ENCODE data around the gene KRTAP10-5.
"Not testable (repeated sequence)": the region's sequence is repeated elsewhere in the genome, so short reads cannot be mapped to it uniquely, and the experiment has no call there.

The KRTAP10-5 gene

DNA sequence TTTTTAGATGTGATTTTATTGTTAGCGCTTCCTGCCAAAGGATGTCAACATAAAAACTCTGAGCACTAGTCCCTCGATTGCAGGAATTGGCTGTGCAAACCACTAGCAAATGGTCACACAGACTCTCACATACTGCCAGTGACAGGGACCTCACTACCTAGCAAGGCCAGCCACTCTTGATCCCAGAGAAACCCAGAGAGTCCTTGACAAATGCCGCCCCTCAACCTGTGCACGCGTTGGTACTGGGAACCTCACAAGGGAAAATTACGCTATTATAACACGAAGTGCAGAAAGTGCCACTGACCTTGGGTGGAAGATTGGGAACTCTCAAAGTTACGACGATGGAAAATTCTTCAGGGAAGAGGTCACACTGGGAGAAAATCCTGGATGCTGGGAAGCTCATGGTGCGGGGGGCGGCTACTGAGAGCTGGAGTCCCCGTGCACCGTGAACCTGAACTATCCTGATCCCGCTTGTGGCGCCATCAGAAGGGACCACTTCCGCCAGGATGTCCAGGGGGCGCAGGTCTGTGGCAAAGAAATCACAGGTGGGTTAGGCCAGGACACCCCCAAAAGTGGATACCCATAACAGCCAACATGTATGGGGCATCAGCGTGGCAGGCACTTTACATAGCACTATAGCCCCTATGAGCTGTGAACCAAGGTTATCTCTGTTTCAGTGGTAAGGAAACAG is 12.8 kb downstream of the KRTAP10-5 start:
- Histone ChIP-seq H3K27me3 (replicated peaks; ENCODE audit: control insufficient read depth, insufficient read depth, low read length) (no peaks in the 10 kb centered on the region), H3K4me3 (replicated peaks; ENCODE audit: low read depth, low read length) (no peak overlapping the region), H3K36me3 (ENCODE audit: control insufficient read depth, insufficient read depth, low read length) (no peaks in the 10 kb centered on the region)
- no peak for TF ChIP-seq CTCF (IDR thresholded peaks at IDR 0.05; ENCODE audit: insufficient read depth, low read length, poor library complexity, severe bottlenecking)
- DNase-seq (ENCODE audit: extremely low read depth, insufficient read length): no peak

DNA sequence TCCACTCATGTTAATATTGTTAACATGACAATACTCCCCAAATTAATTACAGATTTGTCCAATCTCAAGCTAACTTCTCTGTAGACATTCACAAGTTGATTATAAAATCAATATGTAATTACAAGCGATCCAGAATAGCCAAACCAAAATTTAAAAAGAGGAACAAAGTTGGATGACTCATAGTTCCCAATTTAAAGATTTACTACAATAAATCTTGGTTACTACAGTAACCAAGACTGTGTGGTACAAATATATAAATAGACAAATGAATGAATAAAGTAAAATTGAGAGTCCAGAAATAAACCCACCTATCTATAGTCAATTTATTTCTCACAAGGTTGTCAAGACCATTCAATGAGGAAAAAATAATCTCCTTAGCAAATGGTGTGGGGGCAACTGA is 14.0 kb downstream of the KRTAP10-5 start:
- DNase-seq (ENCODE audit: extremely low read depth, insufficient read length): no peak
- Histone ChIP-seq H3K36me3 (ENCODE audit: control insufficient read depth, insufficient read depth, low read length) (no peaks in the 10 kb centered on the region), H3K27me3 (replicated peaks; ENCODE audit: control insufficient read depth, insufficient read depth, low read length) (no peaks in the 10 kb centered on the region), H3K4me3 (replicated peaks; ENCODE audit: low read depth, low read length) (no peak overlapping the region)
- no peak for TF ChIP-seq CTCF (IDR thresholded peaks at IDR 0.05; ENCODE audit: insufficient read depth, low read length, poor library complexity, severe bottlenecking)

DNA sequence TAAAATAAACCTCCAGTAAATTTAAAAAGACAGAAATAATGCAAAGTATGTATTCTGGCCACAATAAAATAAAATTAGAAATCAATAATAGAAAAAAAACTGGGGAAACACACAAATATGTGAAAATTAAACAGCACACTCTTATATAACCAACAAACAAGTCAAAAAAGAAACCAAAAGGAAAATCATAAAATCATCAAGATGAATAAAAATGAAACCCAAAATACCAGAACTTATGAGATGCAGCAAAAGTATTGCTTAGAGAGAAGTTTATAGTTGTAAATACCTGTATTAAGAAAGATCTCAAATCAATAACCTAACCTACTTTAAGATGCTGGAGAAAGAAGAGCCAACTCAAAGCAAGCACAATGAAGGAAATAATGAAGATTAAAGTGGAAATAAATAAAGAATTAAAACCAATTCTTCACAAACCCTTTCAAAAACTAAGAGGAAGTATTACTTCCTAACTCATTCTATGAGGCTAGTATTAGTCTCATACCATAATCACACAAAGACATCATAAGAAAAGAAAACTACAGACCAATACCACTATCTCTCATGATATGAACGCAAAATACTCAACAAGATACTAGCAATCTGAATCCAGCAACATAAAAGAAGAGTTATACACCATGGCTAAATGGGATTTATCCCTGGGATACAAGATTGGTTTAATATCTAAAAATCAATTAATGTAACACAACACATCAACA is 15.4 kb downstream of the KRTAP10-5 start:
- H3K27me3 ChIP-seq (replicated peaks; ENCODE audit: control insufficient read depth, insufficient read depth, low read length): no peaks in the 10 kb centered on the region
- TF ChIP-seq CTCF (IDR thresholded peaks at IDR 0.05; ENCODE audit: insufficient read depth, low read length, poor library complexity, severe bottlenecking): no peak
- DNase-seq (ENCODE audit: extremely low read depth, insufficient read length): no peak

GRCh38 chr21:44564099-44564498 is 16.3 kb downstream of the KRTAP10-5 start:
- no peak for TF ChIP-seq CTCF (IDR thresholded peaks at IDR 0.05; ENCODE audit: insufficient read depth, low read length, poor library complexity, severe bottlenecking)
- H3K36me3 ChIP-seq (ENCODE audit: control insufficient read depth, insufficient read depth, low read length): no peaks in the 10 kb centered on the region

More for the DNA sequence above, 15.4 kb downstream of the KRTAP10-5 start:
- no peaks in the 10 kb centered on the region for H3K36me3 ChIP-seq (ENCODE audit: control insufficient read depth, insufficient read depth, low read length)
- no peak overlapping the region for H3K4me3 ChIP-seq (replicated peaks; ENCODE audit: low read depth, low read length)

DNA sequence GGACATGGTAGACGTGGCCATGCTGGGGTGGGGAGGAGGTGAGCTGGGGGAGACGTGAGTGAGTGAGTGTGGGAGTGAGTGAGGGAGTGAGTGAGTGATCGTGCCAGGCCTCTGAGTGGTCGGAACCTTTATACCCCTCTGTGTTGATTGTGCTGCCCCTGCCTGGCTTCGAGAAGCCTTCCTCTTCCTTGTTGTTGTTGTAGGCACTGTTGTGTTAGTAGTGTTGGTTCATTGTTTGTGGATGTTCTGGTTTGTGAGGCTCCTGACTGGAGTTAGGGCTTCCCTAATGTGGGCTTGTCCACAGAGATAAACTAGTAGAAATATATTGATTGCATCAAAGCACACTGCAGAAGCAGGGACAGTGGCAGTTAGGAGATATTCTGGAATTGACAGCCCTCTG is 21.7 kb downstream of the KRTAP10-5 start, which contains the start of gene KRTAP10-3:
Gene KRTAP10-3, minus strand, starts transcription at position 101 of the 400 bp plus-strand sequence. Its CDS starts 80 bp downstream, at position 21.
- TF ChIP-seq CTCF (IDR thresholded peaks at IDR 0.05; ENCODE audit: insufficient read depth, low read length, poor library complexity, severe bottlenecking): no peak
- no peak within 1 kb of the TSS for H3K4me3 ChIP-seq (replicated peaks; ENCODE audit: low read depth, low read length)
- no peaks in the 10 kb centered on the region for H3K27me3 ChIP-seq (replicated peaks; ENCODE audit: control insufficient read depth, insufficient read depth, low read length)
- no peak for DNase-seq (ENCODE audit: extremely low read depth, insufficient read length)
- no peaks in the 10 kb centered on the region for H3K36me3 ChIP-seq (ENCODE audit: control insufficient read depth, insufficient read depth, low read length)

More at GRCh38 chr21:44564099-44564498, 16.3 kb downstream of the KRTAP10-5 start:
- Histone ChIP-seq H3K4me3 (replicated peaks; ENCODE audit: low read depth, low read length) (no peak overlapping the region), H3K27me3 (replicated peaks; ENCODE audit: control insufficient read depth, insufficient read depth, low read length) (no peaks in the 10 kb centered on the region)
- no peak for DNase-seq (ENCODE audit: extremely low read depth, insufficient read length)

DNA sequence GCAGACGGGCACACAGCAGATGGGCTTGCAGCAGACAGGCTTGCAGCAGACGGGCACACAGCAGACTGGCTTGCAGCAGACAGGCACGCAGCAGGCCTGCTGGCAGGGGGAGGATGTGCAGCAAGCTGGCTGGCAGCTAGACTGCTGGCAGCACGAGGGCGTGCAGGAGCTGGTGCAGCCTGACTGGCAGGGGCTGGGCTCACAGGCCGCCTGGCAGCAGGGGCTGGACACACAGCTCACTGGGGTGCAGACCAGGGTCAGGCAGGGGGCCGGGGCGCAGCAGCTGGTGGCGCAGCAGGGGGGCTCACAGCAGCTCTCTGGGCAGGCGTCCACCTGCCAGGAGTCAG is 22.1 kb downstream of the KRTAP10-5 start:
- not testable (repeated sequence) for H3K27me3 ChIP-seq (replicated peaks; ENCODE audit: control insufficient read depth, insufficient read depth, low read length); H3K36me3 ChIP-seq (ENCODE audit: control insufficient read depth, insufficient read depth, low read length); DNase-seq (ENCODE audit: extremely low read depth, insufficient read length); H3K4me3 ChIP-seq (replicated peaks; ENCODE audit: low read depth, low read length)

Data from GM06990 (cell line).